T-helper 17 cell (primary cell): ENCODE results near the gene RBM8A. TPM values are rescaled to one million over a fixed set of nuclear protein-coding genes. Genes with fewer than 3 reads are reported as not detected.
A peak's percentile ranks its signal among the peaks of the same experiment; 100 is the strongest.

Experiments used
- ATAC-seq: fragments of 150-1000 bp; cut with Tn5 transposase; 2 replicates; pipeline ENCODE4 v1.10.0; 2021; ENCODE audit warnings: mild to moderate bottlenecking, moderate library complexity
- DNase-seq, 3 donors: peaks; one replicate each; pipeline versions ENCODE4 v3.0.0 to v3.0.0-alpha.2; 2020 to 2021
- H3K9me3 ChIP-seq: one replicate; pipeline ENCODE4 v1.7.0; 2013; ENCODE audit warnings: low read length, mild to moderate bottlenecking; ENCODE audit not compliant: control insufficient read depth, poor library complexity, severe bottlenecking
- H3K27ac Mint-ChIP-seq: one replicate; pipeline ENCODE4 v1.8.0; 2022; ENCODE audit warnings: mild to moderate bottlenecking, moderate library complexity, mixed read lengths
- H3K27me3 Mint-ChIP-seq: one replicate; pipeline ENCODE4 v1.8.0; 2022; ENCODE audit warnings: mixed read lengths
- H3K36me3 Mint-ChIP-seq: one replicate; pipeline ENCODE4 v1.8.0; 2022; ENCODE audit warnings: low read depth, mixed read lengths
- H3K4me1 Mint-ChIP-seq: one replicate; pipeline ENCODE4 v1.8.0; 2022; ENCODE audit warnings: mild to moderate bottlenecking, mixed read lengths
- H3K4me3 Mint-ChIP-seq: one replicate; pipeline ENCODE4 v1.8.0; 2022; ENCODE audit warnings: mild to moderate bottlenecking, moderate library complexity, mixed read lengths
- total RNA-seq, 4 donors: library from RNA in 2 of 4; stranded (reverse) in 2 of 4; gene quantifications; one replicate each; pipeline ENCODE4 v1.2.3 and lab custom pipeline; 2022 to 2026

Gene RBM8A
- total RNA-seq, 2 donors from 2014 or later: 126 to 130 TPM

- H3K27ac Mint-ChIP-seq: no peak overlapping the region
- no peak for DNase-seq
- ATAC-seq: no peak
- H3K9me3 ChIP-seq: no peaks in the 10 kb centered on the region
- H3K27me3 Mint-ChIP-seq: no peaks in the 10 kb centered on the region
- no peak overlapping the region for H3K4me3 Mint-ChIP-seq
- H3K4me1 Mint-ChIP-seq: no peaks in the 10 kb centered on the region
- H3K36me3 Mint-ChIP-seq: no peaks in the 10 kb centered on the region
Measured at GRCh38 chr1:145893306-145894055, 33.8 kb downstream of the RBM8A start.

- H3K27ac Mint-ChIP-seq: no peak overlapping the region
- ATAC-seq (no peak), DNase-seq (no peak)
- H3K36me3 Mint-ChIP-seq: no peaks in the 10 kb centered on the region
- no peaks in the 10 kb centered on the region for H3K9me3 ChIP-seq
- H3K4me3 Mint-ChIP-seq: no peak overlapping the region
- no peaks in the 10 kb centered on the region for H3K4me1 Mint-ChIP-seq
- H3K27me3 Mint-ChIP-seq: no peaks in the 10 kb centered on the region
Measured at GRCh38 chr1:145892486-145893087, 34.7 kb downstream of the RBM8A start.

DNA sequence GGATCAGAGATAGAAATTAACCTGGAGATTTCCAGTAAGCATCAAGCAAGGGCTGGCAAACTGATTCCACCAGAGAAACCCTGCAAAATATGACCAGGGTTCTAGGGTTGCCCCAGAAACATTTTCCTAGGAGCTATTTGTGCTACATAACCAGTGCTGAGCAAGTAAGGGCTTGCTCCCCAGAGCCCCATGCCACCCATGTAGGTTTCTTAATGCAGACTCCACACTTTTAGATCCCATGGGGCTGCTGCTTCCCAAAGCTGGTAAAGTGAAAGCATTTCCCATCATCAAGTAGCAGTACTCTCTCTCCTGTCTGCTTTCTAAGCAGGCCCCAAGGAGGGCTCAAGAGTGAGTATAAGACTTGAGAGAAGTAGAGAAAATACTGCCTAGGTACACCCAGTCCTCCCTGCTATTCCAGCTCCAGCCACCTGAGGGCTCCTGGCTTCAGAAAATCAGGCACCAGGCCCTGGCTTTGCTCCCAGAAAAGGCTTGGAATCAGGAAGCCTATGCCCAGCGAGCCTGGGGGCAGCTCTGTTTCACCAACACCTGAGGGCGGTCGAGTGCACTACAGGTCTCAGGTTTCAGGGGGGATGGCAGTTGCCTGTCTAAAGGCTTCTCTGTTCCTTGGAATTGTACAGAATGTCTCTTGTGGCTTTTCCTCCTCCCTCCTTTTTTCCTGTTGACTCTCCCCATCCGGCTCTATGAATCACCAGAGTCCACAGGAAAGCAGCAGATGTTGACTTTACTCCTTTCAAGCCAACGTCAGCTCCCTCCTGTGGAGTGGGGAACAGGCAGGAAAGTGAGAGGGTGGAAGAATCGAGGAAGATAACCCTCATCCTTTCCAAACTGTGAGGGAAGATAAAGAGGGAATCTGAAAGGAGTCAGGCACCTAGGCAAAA lies 35.4 kb downstream of the RBM8A start:
- Mint-ChIP-seq H3K4me1 (peaks cover 1% of the 10 kb centered on the region), H3K27ac (no peak overlapping the region), H3K36me3 (no peaks in the 10 kb centered on the region), H3K4me3 (no peak overlapping the region), H3K27me3 (no peaks in the 10 kb centered on the region)
- H3K9me3 ChIP-seq: no peaks in the 10 kb centered on the region
- DNase-seq: peak in 2 of 3 donors; percentile 15 to 44
- ATAC-seq: peak; percentile 76

DNA sequence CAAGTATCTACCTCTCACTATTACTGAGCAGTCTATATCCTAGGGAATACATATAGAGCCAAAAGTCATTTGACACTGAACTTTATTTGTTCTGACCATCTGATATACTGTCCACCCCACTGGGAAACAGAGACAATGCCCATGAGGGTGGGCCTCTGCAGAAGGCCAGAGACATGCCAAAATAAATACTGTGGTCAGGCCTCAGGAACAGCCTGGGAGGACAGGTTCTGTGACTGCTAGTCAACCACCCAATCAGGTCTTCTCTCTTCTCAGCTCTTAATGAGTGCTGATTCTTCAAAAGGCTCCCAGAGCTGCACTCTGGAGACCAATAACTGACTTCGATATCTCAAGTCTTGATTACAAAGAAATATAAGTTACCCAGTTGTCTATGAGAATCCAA lies 36.1 kb downstream of the RBM8A start:
- no peak overlapping the region for H3K27ac Mint-ChIP-seq
- peaks cover 2% of the 10 kb centered on the region for H3K4me1 Mint-ChIP-seq
- no peak overlapping the region for H3K4me3 Mint-ChIP-seq
- no peaks in the 10 kb centered on the region for H3K9me3 ChIP-seq
- H3K27me3 Mint-ChIP-seq: no peaks in the 10 kb centered on the region
- no peak for ATAC-seq
- no peak for DNase-seq
- no peaks in the 10 kb centered on the region for H3K36me3 Mint-ChIP-seq

GRCh38 chr1:145889722-145890121 lies 37.6 kb downstream of the RBM8A start:
- no peak for ATAC-seq
- Mint-ChIP-seq H3K27me3 (peaks cover 9% of the 10 kb centered on the region), H3K36me3 (no peaks in the 10 kb centered on the region), H3K4me1 (peaks cover 9% of the 10 kb centered on the region), H3K27ac (no peak overlapping the region), H3K4me3 (no peak overlapping the region)
- no peaks in the 10 kb centered on the region for H3K9me3 ChIP-seq
- no peak for DNase-seq

DNA sequence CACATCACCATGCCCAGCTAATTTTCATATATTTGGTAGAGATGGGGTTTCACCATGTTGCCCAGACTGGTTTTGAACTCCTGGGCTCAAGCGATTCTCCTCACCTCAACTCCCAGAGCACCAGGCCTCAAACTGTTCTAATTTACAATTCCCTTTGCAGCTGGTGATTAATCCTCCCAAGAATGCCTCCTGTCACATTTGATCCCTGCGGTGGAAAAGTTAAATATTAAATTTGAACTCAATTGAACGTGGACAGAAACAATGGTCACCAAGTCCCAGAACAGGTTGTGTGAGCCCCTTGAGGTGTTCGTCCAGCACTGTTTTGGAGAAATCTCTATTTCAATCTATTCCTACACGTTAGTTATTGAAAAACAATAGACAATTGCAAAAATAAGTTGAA lies 39.7 kb downstream of the RBM8A start:
- no peak overlapping the region for H3K4me3 Mint-ChIP-seq
- ATAC-seq (no peak), DNase-seq (no peak)
- no peak overlapping the region for H3K27ac Mint-ChIP-seq
- H3K36me3 Mint-ChIP-seq: no peaks in the 10 kb centered on the region
- H3K9me3 ChIP-seq: no peaks in the 10 kb centered on the region
- peaks cover 11% of the 10 kb centered on the region for H3K4me1 Mint-ChIP-seq
- H3K27me3 Mint-ChIP-seq: peaks cover 24% of the 10 kb centered on the region

GRCh38 chr1:145886816-145887215 lies 40.5 kb downstream of the RBM8A start:
- no peak overlapping the region for H3K27ac Mint-ChIP-seq
- H3K4me1 Mint-ChIP-seq: peaks cover 11% of the 10 kb centered on the region
- no peaks in the 10 kb centered on the region for H3K9me3 ChIP-seq
- peaks cover 24% of the 10 kb centered on the region for H3K27me3 Mint-ChIP-seq
- peak overlapping the region; percentile 88 for H3K4me3 Mint-ChIP-seq
- DNase-seq (no peak), ATAC-seq (no peak)
- no peaks in the 10 kb centered on the region for H3K36me3 Mint-ChIP-seq

- no peak for ATAC-seq
- peaks cover 24% of the 10 kb centered on the region for H3K27me3 Mint-ChIP-seq
- peaks cover 11% of the 10 kb centered on the region for H3K4me1 Mint-ChIP-seq
- no peak overlapping the region for H3K27ac Mint-ChIP-seq
- DNase-seq: no peak
- H3K9me3 ChIP-seq: no peaks in the 10 kb centered on the region
- no peaks in the 10 kb centered on the region for H3K36me3 Mint-ChIP-seq
- peak overlapping the region; percentile 88 for H3K4me3 Mint-ChIP-seq
Measured at GRCh38 chr1:145886390-145886789, 40.9 kb downstream of the RBM8A start.

DNA sequence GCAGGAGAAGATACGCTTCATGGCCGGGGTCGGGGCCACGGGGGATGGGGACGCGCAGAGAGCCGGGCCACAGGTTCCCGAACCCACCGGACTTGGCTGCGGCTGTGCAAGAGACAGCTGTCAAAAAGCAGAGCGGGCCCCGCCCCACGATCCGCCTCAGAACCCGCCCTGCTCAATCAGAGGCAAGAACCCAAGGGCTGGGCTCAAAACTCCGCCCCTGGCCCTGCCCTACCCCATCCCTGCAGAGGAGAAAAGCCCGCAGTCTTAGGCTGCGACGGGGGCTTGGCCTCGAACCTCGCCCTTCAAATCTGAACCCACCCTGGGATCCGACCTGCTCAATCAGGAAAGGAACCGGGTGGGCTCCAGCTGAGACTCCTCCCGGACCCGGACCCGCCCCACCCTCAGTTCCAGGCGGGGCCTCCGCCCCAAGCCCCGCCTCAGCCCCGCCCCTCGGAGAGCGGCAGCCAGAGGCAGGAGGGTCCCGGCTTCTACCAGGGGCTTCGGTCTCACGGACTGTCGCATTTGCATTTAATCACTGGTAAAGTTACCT lies 41.5 kb downstream of the RBM8A start, which contains the start of gene ANKRD35:
Gene ANKRD35, minus strand, starts transcription at position 129 of the 550 bp plus-strand sequence. Its CDS starts 108 bp downstream, at position 21.
- Mint-ChIP-seq H3K4me1 (peaks cover 13% of the 10 kb centered on the region), H3K27ac (peak within 1 kb of the TSS; percentile 24), H3K4me3 (peak within 1 kb of the TSS; percentile 88), H3K27me3 (peaks cover 24% of the 10 kb centered on the region), H3K36me3 (no peaks in the 10 kb centered on the region)
- peak; percentile 99 for ATAC-seq
- H3K9me3 ChIP-seq: no peaks in the 10 kb centered on the region
- DNase-seq: peak; percentile 80 to 82 (median 81)

GRCh38 chr1:145884675-145885074 lies 42.6 kb downstream of the RBM8A start:
- Mint-ChIP-seq H3K27ac (peak overlapping the region; percentile 24), H3K36me3 (no peaks in the 10 kb centered on the region), H3K4me1 (peaks cover 13% of the 10 kb centered on the region), H3K27me3 (peaks cover 24% of the 10 kb centered on the region), H3K4me3 (peak overlapping the region; percentile 88)
- no peaks in the 10 kb centered on the region for H3K9me3 ChIP-seq
- ATAC-seq (no peak), DNase-seq (no peak)

DNA sequence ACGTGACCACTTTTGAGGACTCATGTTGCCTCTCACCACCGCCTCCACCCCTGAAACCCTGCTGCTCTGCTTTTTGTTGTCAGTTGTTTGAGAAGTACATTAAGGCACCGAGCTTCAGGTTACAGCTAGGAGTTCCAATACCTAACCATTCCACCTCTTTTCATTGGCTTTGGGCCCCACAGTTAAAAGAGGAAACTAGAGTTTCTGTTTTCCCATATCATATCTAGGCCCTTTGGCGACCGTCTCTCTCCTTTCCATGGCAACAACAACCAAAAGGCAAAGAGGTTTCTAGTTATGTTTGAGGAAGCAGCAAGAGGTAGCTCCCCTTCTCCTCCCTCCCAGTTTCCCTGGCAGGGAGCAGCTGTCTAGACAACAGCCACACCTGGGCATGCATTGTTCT lies 47.5 kb downstream of the RBM8A start:
- no peak overlapping the region for H3K27ac Mint-ChIP-seq
- no peak for ATAC-seq
- no peaks in the 10 kb centered on the region for H3K36me3 Mint-ChIP-seq
- peaks cover 40% of the 10 kb centered on the region for H3K27me3 Mint-ChIP-seq
- no peaks in the 10 kb centered on the region for H3K9me3 ChIP-seq
- no peak for DNase-seq
- H3K4me3 Mint-ChIP-seq: no peak overlapping the region
- peaks cover 6% of the 10 kb centered on the region for H3K4me1 Mint-ChIP-seq

DNA sequence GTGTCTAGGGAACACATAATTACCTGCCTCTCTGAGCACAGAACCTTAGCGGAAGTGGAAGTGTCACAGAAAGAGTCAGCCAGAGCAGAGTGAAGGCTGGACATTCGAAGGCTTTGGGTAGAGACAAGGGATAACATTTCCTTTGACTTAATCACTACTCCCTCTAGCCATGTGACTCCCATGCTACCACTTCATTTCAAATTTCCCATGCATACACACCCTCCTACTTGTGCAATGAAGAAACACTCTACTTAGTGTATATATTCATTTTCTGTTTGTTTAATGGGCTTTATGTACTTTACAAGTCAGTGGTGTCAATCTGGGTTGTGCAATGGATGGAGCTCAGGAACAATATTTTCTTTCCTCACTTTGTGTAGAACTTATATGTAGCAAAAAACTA lies 48.6 kb downstream of the RBM8A start:
- no peak overlapping the region for H3K4me3 Mint-ChIP-seq
- no peaks in the 10 kb centered on the region for H3K36me3 Mint-ChIP-seq
- no peak overlapping the region for H3K27ac Mint-ChIP-seq
- H3K27me3 Mint-ChIP-seq: peaks cover 34% of the 10 kb centered on the region
- no peak for ATAC-seq
- peaks cover 4% of the 10 kb centered on the region for H3K4me1 Mint-ChIP-seq
- DNase-seq: no peak
- H3K9me3 ChIP-seq: no peaks in the 10 kb centered on the region

DNA sequence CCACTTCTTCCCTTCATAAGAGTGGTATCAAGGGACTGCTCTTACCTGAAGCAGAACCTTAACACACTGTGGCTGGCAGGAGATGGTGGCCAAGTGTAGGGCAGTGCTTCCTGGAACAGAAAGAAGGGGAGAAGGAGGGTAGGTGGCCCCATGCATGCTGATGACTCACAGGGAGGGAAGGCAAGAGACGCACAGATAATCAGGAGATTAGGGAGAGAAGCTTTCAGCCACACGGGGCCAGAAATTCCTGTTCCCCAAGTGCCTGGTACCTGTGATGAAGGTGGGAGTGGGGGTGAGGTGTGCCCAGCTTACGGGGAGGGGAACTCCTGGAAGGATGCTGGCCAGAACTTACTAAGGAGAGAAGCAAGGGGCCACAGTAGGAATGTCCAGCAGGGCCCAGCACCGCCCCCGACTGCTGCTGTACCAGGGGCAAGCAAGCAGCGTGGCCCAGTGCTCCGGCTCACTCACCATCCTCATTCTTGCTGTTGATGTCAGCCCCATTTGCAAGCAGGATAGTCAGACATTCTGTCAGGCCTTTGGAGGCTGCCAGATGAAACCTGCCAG lies 49.3 kb downstream of the RBM8A start:
- DNase-seq (no peak), ATAC-seq (no peak)
- Mint-ChIP-seq H3K27me3 (peaks cover 34% of the 10 kb centered on the region), H3K4me1 (peaks cover 4% of the 10 kb centered on the region), H3K27ac (no peak overlapping the region), H3K4me3 (no peak overlapping the region), H3K36me3 (no peaks in the 10 kb centered on the region)
- H3K9me3 ChIP-seq: no peaks in the 10 kb centered on the region
